GM23338 (cell line): ENCODE measurements around the gene AP5Z1. TPM values are rescaled to one million over a fixed set of nuclear protein-coding genes. Genes with fewer than 3 reads are reported as not detected.

ENCODE experiments used
- ATAC-seq: fragments of 200-7000 bp; cut with Tn5 transposase; 3 replicates; pipeline ENCODE4 v1.9.1; 2020
- DNase-seq: peaks from one replicate; pipeline ENCODE4 v3.0.0-alpha.2; 2015; ENCODE audit warnings: low spot score
- H2AFZ ChIP-seq: fragments of 200-600 bp; sonication (generic); 2 replicates; pipeline ENCODE4 v1.8.0; 2016; ENCODE audit warnings: antibody characterized with exemption, mild to moderate bottlenecking, moderate library complexity
- H3F3A ChIP-seq: fragments of 200-600 bp; sonication (generic); replicated peaks from 2 replicates; pipeline ENCODE4 v1.8.0; 2017; ENCODE audit warnings: antibody characterized with exemption, mixed run types, low read depth
- H3K27ac ChIP-seq: fragments of 200-600 bp; sonication (generic); 2 replicates; pipeline ENCODE4 v1.6.1; 2016; ENCODE audit warnings: low read depth
- H3K27me3 ChIP-seq: fragments of 200-600 bp; sonication (generic); 2 replicates; pipeline ENCODE4 v1.8.0; 2016; ENCODE audit warnings: mild to moderate bottlenecking, mixed run types, moderate library complexity; ENCODE audit not compliant: insufficient read depth
- H3K36me3 ChIP-seq: fragments of 200-600 bp; sonication (generic); 2 replicates; pipeline ENCODE4 v1.8.0; 2016; ENCODE audit warnings: mild to moderate bottlenecking; ENCODE audit not compliant: insufficient read depth
- H3K4me1 ChIP-seq: fragments of 200-600 bp; sonication (generic); 2 replicates; pipeline ENCODE4 v1.8.0; 2016; ENCODE audit warnings: mild to moderate bottlenecking, moderate library complexity; ENCODE audit not compliant: insufficient read depth
- H3K4me2 ChIP-seq: fragments of 200-600 bp; sonication (generic); 2 replicates; pipeline ENCODE4 v1.7.1; 2017; ENCODE audit warnings: mixed run types
- H3K4me3 ChIP-seq: fragments of 200-600 bp; sonication (generic); 2 replicates; pipeline ENCODE4 v1.6.1; 2016; ENCODE audit warnings: mixed run types
- H3K79me2 ChIP-seq: fragments of 200-600 bp; sonication (generic); replicated peaks from 2 replicates; pipeline ENCODE4 v1.8.0; 2017; ENCODE audit warnings: mild to moderate bottlenecking; ENCODE audit not compliant: insufficient read depth
- H3K9me2 ChIP-seq: fragments of 200-600 bp; sonication (generic); 2 replicates; pipeline ENCODE4 v1.8.0; 2017; ENCODE audit not compliant: insufficient read depth
- H4K20me1 ChIP-seq: fragments of 200-600 bp; sonication (generic); replicated peaks from 2 replicates; pipeline ENCODE4 v1.8.0; 2017; ENCODE audit warnings: mild to moderate bottlenecking; ENCODE audit not compliant: insufficient read depth
- H3K27ac Mint-ChIP-seq: 2 replicates; pipeline ENCODE4 v1.8.0; 2020; ENCODE audit warnings: inconsistent platforms, mild to moderate bottlenecking, moderate library complexity, mixed read lengths
- H3K27me3 Mint-ChIP-seq: 3 replicates; pipeline ENCODE4 v1.8.0; 2022; ENCODE audit warnings: low read depth, mild to moderate bottlenecking, moderate library complexity, mixed read lengths, inconsistent platforms; ENCODE audit not compliant: insufficient read depth, poor library complexity
- H3K36me3 Mint-ChIP-seq: 3 replicates; pipeline ENCODE4 v1.8.0; 2021; ENCODE audit warnings: low read depth, mild to moderate bottlenecking, inconsistent platforms, moderate library complexity, mixed read lengths
- H3K4me1 Mint-ChIP-seq: 3 replicates; pipeline ENCODE4 v1.8.0; 2020; ENCODE audit warnings: mild to moderate bottlenecking, inconsistent platforms, mixed read lengths
- H3K4me3 Mint-ChIP-seq: 3 replicates; pipeline ENCODE4 v1.8.0; 2021; ENCODE audit warnings: moderate library complexity, mild to moderate bottlenecking, inconsistent platforms, mixed read lengths
- H3K9me3 Mint-ChIP-seq: 3 replicates; pipeline ENCODE4 v1.8.0; 2020; ENCODE audit warnings: moderate library complexity, mild to moderate bottlenecking, inconsistent platforms, mixed read lengths
- CREB1 ChIP-seq: fragments of 250-450 bp; sonication (Bioruptor Pico); IDR thresholded peaks from 2 replicates; pipeline ENCODE4 v1.5.0; 2020; ENCODE audit warnings: low read depth, mild to moderate bottlenecking, moderate library complexity
- CTCF ChIP-seq, 2 experiments: fragments of 200-600 bp in 1 of 2; sonication (generic) in 1 of 2; conservative IDR thresholded peaks; 2 replicates each; pipeline versions ENCODE4 v1.5.1 to v1.6.1; 2016 to 2017; ENCODE audit warnings: antibody characterized with exemption in 2 of 2, low read depth in 2 of 2, mild to moderate bottlenecking in 2 of 2, moderate library complexity in 1 of 2
- ETS1 ChIP-seq: IDR thresholded peaks from 2 replicates; pipeline ENCODE4 v1.6.1; 2016; ENCODE audit warnings: antibody characterized with exemption
- EZH2 ChIP-seq: fragments of 200-600 bp; sonication (generic); IDR thresholded peaks from one replicate; pipeline ENCODE4 v1.8.0; 2017; ENCODE audit warnings: antibody characterized with exemption, mild to moderate bottlenecking, low read depth; ENCODE audit not compliant: unreplicated experiment
- EZH2phosphoT487 ChIP-seq: fragments of 200-600 bp; sonication (generic); IDR thresholded peaks from one replicate; pipeline ENCODE4 v1.8.1; 2018; ENCODE audit warnings: antibody characterized with exemption; ENCODE audit not compliant: unreplicated experiment
- JUNB ChIP-seq: IDR thresholded peaks from one replicate; pipeline ENCODE4 v1.6.1; 2016; ENCODE audit warnings: antibody characterized with exemption; ENCODE audit not compliant: unreplicated experiment
- POLR2AphosphoS5 ChIP-seq: IDR thresholded peaks from 2 replicates; pipeline ENCODE4 v1.6.1; 2016; ENCODE audit warnings: antibody characterized with exemption, low read depth
- REST ChIP-seq: IDR thresholded peaks from one replicate; pipeline ENCODE4 v1.6.1; 2018; ENCODE audit warnings: antibody characterized with exemption; ENCODE audit not compliant: unreplicated experiment
- STAT1 ChIP-seq: IDR thresholded peaks from one replicate; pipeline ENCODE4 v1.6.1; 2016; ENCODE audit warnings: antibody characterized with exemption; ENCODE audit not compliant: unreplicated experiment
- ZNF114 ChIP-seq: fragments of 250-450 bp; sonication (Bioruptor Pico); IDR thresholded peaks from 2 replicates; pipeline ENCODE4 v1.5.0; 2020; ENCODE audit warnings: mild to moderate bottlenecking, moderate library complexity
- ZNF462 ChIP-seq: fragments of 250-450 bp; sonication (Bioruptor Pico); IDR thresholded peaks from 2 replicates; pipeline ENCODE4 v1.5.0; 2020; ENCODE audit warnings: mild to moderate bottlenecking, moderate library complexity
- polyA plus RNA-seq: library from polyadenylated mRNA; unstranded; fragments of >200 nt; fragmentation: Nextera tagmentation; extraction: Ambion mirVana; gene quantifications from 2 replicates; pipeline ENCODE4 v1.2.1, GENCODE V29; 2016
- total RNA-seq: library from RNA; depleted of rRNA; stranded (reverse); fragments of >200 nt; shearing (Covaris generic); gene quantifications from 2 replicates; pipeline ENCODE4 v1.2.3, GENCODE V29; 2014

AP5Z1 gene
- total and polyA plus RNA-seq, 2 experiments from 2014 or later = 16.3 to 31.2 TPM

GRCh38 chr7:4809666-4810065, 34.2 kb downstream of the AP5Z1 start:
- H3K9me2 ChIP-seq = no peaks in the 10 kb centered on the region
- TF ChIP-seq STAT1 (no peak), CTCF (conservative IDR thresholded peaks at IDR 0.05; ENCODE audit: low read depth in 2 of 2) (no peak), JUNB (no peak), CREB1 (CRISPR knock-in tag) (no peak), POLR2AphosphoS5 (no peak), EZH2phosphoT487 (no peak), EZH2 (no peak), REST (no peak), ZNF114 (CRISPR knock-in tag) (no peak), ETS1 (no peak), ZNF462 (CRISPR knock-in tag) (no peak)
- DNase-seq = no peak
- H3K4me1 ChIP-seq = peaks cover 3% of the 10 kb centered on the region; the same call in 1 of the 2 replicates
- H3K36me3 ChIP-seq = no peaks in the 10 kb centered on the region
- H3K27me3 ChIP-seq = no peaks in the 10 kb centered on the region
- H3K27ac ChIP-seq = no peak overlapping the region
- no peaks in the 10 kb centered on the region; the same call in 2 of the 3 replicates for H3K36me3 Mint-ChIP-seq
- no peak overlapping the region for H3K4me3 Mint-ChIP-seq
- no peaks in the 10 kb centered on the region; the same call in 2 of the 3 replicates for H3K4me1 Mint-ChIP-seq
- no peaks in the 10 kb centered on the region for H4K20me1 ChIP-seq
- no peak for ATAC-seq
- no peaks in the 10 kb centered on the region for H3K79me2 ChIP-seq
- peaks cover 9% of the 10 kb centered on the region; the same call in 1 of the 3 replicates for H3K9me3 Mint-ChIP-seq
- H3K4me2 ChIP-seq = no peak overlapping the region
- no peak overlapping the region for H3K27ac Mint-ChIP-seq
- peaks cover 13% of the 10 kb centered on the region for H3K27me3 Mint-ChIP-seq
- no peak overlapping the region for H2AFZ ChIP-seq
- H3K4me3 ChIP-seq = no peak overlapping the region
- H3F3A ChIP-seq = no peaks in the 10 kb centered on the region
